Activated naive CD4-positive, alpha-beta T cell treated with anti-CD3 and anti-CD28 coated beads, Interleukin-2, amount 50 U/mL, for 72 hours (primary cell): ENCODE measurements around the gene NUDT22. TPM values are rescaled to one million over a fixed set of nuclear protein-coding genes. Genes with fewer than 3 reads are reported as not detected.

Experiments
- ATAC-seq, 2 donors: fragments of 150-1000 bp; cut with Tn5 transposase; 2 replicates each; pipeline ENCODE4 v1.10.0; 2021; ENCODE audit warnings: mild to moderate bottlenecking in 2 of 2, moderate library complexity in 2 of 2
- DNase-seq, 2 donors: peaks; one replicate each; pipeline ENCODE4 v3.0.0; 2021 to 2022; ENCODE audit warnings: low spot score in 2 of 2
- H3K27ac Mint-ChIP-seq, 2 donors: one replicate each; pipeline ENCODE4 v1.8.0; 2022; ENCODE audit warnings: mild to moderate bottlenecking in 2 of 2, mixed read lengths in 2 of 2
- H3K36me3 Mint-ChIP-seq, 2 donors: one replicate each; pipeline ENCODE4 v1.8.0; 2022; ENCODE audit warnings: mixed read lengths in 2 of 2
- H3K9me3 Mint-ChIP-seq, 2 donors: one replicate each; pipeline ENCODE4 v1.8.0; 2022; ENCODE audit warnings: mixed read lengths in 2 of 2
- total RNA-seq, 2 donors: library from RNA; stranded (reverse); gene quantifications; one replicate each; pipeline ENCODE4 v1.2.3, GENCODE V29; 2022

NUDT22 gene
- total RNA-seq, 2 donors from 2014 or later, result 87.4 to 88.8 TPM

- Mint-ChIP-seq H3K9me3 (no peaks in the 10 kb centered on the region), H3K27ac (peak overlapping the region in 1 of 2 donors; percentile 22), H3K36me3 (peaks cover 44 to 49% of the 10 kb centered on the region in 2 donors)
- DNase-seq (no peak), ATAC-seq (no peak)
Observed at GRCh38 chr11:64202992-64203391, 23.1 kb upstream of the NUDT22 start.

GRCh38 chr11:64203421-64204079 lies 22.5 kb upstream of the NUDT22 start:
- peaks cover 45 to 49% of the 10 kb centered on the region in 2 donors for H3K36me3 Mint-ChIP-seq
- DNase-seq, result no peak
- ATAC-seq, result no peak
- H3K27ac Mint-ChIP-seq, result peak overlapping the region in 1 of 2 donors; percentile 68
- no peaks in the 10 kb centered on the region for H3K9me3 Mint-ChIP-seq

- DNase-seq (no peak), ATAC-seq (no peak)
- peak overlapping the region; percentile 68 to 69 for H3K27ac Mint-ChIP-seq
- H3K9me3 Mint-ChIP-seq, result no peaks in the 10 kb centered on the region
- H3K36me3 Mint-ChIP-seq, result peaks cover 49 to 50% of the 10 kb centered on the region in 2 donors
Observed at GRCh38 chr11:64204080-64204440, 22.0 kb upstream of the NUDT22 start.

GRCh38 chr11:64204464-64204989 lies 21.5 kb upstream of the NUDT22 start:
- H3K27ac Mint-ChIP-seq, result peak overlapping the region; percentile 69 to 92
- no peaks in the 10 kb centered on the region for H3K9me3 Mint-ChIP-seq
- DNase-seq, result peak in 1 of 2 donors; percentile 75
- peak in 1 of 2 donors; percentile 27 for ATAC-seq
- H3K36me3 Mint-ChIP-seq, result peaks cover 49 to 52% of the 10 kb centered on the region in 2 donors

- peak; percentile 70 to 85 for DNase-seq
- peak; percentile 61 to 67 for ATAC-seq
- Mint-ChIP-seq H3K27ac (peak within 1 kb of the TSS; percentile 97 to 98), H3K36me3 (peaks cover 42 to 48% of the 10 kb centered on the region in 2 donors), H3K9me3 (no peaks in the 10 kb centered on the region)
Observed at GRCh38 chr11:64206457-64207255, 19.4 kb upstream of the NUDT22 start, which contains the start of gene FERMT3. Gene FERMT3 (plus strand): TSS chr11:64206721. CDS start chr11:64207365, 644 bp downstream.

GRCh38 chr11:64207256-64208085 lies 18.6 kb upstream of the NUDT22 start:
- peaks cover 46 to 56% of the 10 kb centered on the region in 2 donors for H3K36me3 Mint-ChIP-seq
- ATAC-seq, result peak; percentile 77 to 81
- H3K27ac Mint-ChIP-seq, result peak overlapping the region; percentile 97 to 98
- DNase-seq, result peak; percentile 78 to 92
- H3K9me3 Mint-ChIP-seq, result no peaks in the 10 kb centered on the region

GRCh38 chr11:64208086-64208795 lies 17.8 kb upstream of the NUDT22 start:
- Mint-ChIP-seq H3K36me3 (peaks cover 43 to 54% of the 10 kb centered on the region in 2 donors), H3K9me3 (no peaks in the 10 kb centered on the region), H3K27ac (peak overlapping the region; percentile 97 to 98)
- ATAC-seq (no peak), DNase-seq (no peak)

- H3K36me3 Mint-ChIP-seq, result peaks cover 40 to 48% of the 10 kb centered on the region in 2 donors
- peak overlapping the region; percentile 94 to 97 for H3K27ac Mint-ChIP-seq
- no peaks in the 10 kb centered on the region for H3K9me3 Mint-ChIP-seq
- DNase-seq (no peak), ATAC-seq (no peak)
Observed at GRCh38 chr11:64208796-64209562, 17.1 kb upstream of the NUDT22 start.

- peak overlapping the region; percentile 94 to 97 for H3K27ac Mint-ChIP-seq
- H3K36me3 Mint-ChIP-seq, result peaks cover 35 to 42% of the 10 kb centered on the region in 2 donors
- ATAC-seq, result no peak
- no peak for DNase-seq
- H3K9me3 Mint-ChIP-seq, result no peaks in the 10 kb centered on the region
Observed at GRCh38 chr11:64209563-64209843, 16.6 kb upstream of the NUDT22 start.

- Mint-ChIP-seq H3K9me3 (no peaks in the 10 kb centered on the region), H3K27ac (peak overlapping the region; percentile 90 to 97), H3K36me3 (peaks cover 32 to 46% of the 10 kb centered on the region in 2 donors)
- no peak for ATAC-seq
- DNase-seq, result no peak
Observed at GRCh38 chr11:64210301-64211020, 15.6 kb upstream of the NUDT22 start.

GRCh38 chr11:64211181-64211872 lies 14.7 kb upstream of the NUDT22 start:
- Mint-ChIP-seq H3K27ac (peak overlapping the region in 1 of 2 donors; percentile 72), H3K9me3 (no peaks in the 10 kb centered on the region), H3K36me3 (peaks cover 30 to 46% of the 10 kb centered on the region in 2 donors)
- ATAC-seq (no peak), DNase-seq (no peak)

GRCh38 chr11:64216879-64217278 lies 9.2 kb upstream of the NUDT22 start:
- Mint-ChIP-seq H3K36me3 (peaks cover 19 to 20% of the 10 kb centered on the region in 2 donors), H3K9me3 (no peaks in the 10 kb centered on the region), H3K27ac (no peak overlapping the region)
- no peak for ATAC-seq
- no peak for DNase-seq

- no peak for DNase-seq
- Mint-ChIP-seq H3K27ac (peak overlapping the region; percentile 62 to 70), H3K9me3 (no peaks in the 10 kb centered on the region), H3K36me3 (peaks cover 8% of the 10 kb centered on the region in 2 donors)
- no peak for ATAC-seq
Observed at GRCh38 chr11:64218628-64219353, 7.3 kb upstream of the NUDT22 start.

- Mint-ChIP-seq H3K27ac (peak overlapping the region in 1 of 2 donors; percentile 70), H3K9me3 (no peaks in the 10 kb centered on the region), H3K36me3 (peaks cover 8% of the 10 kb centered on the region in 2 donors)
- DNase-seq, result no peak
- ATAC-seq, result peak in 1 of 2 donors; percentile 1
Observed at GRCh38 chr11:64219354-64219684, 6.8 kb upstream of the NUDT22 start.
